ENCODE results near the gene PMF1.

PMF1 gene

DNA sequence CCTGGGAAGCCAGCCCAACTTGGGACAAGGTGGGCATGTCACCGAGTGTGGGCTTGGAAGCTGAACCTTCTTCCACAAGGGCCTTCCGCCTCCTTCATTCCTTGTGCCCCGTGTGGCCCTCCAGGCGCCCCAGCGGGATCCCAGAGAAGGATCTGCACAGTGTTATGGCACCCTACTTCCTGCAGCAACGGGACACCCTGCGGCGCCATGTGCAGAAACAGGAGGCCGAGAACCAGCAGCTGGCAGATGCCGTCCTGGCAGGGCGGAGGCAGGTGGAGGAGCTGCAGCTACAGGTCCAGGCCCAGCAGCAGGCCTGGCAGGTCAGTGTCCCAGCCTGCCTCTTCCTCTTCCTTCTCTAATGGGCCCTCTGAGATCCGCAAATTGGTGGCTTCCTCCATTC is 23.4 kb downstream of the PMF1 start:
- in situ Hi-C loops (cut with HindIII; ENCODE audit: low sequenced_read_pairs) = no loop called here
- TF ChIP-seq, protein P1, sequence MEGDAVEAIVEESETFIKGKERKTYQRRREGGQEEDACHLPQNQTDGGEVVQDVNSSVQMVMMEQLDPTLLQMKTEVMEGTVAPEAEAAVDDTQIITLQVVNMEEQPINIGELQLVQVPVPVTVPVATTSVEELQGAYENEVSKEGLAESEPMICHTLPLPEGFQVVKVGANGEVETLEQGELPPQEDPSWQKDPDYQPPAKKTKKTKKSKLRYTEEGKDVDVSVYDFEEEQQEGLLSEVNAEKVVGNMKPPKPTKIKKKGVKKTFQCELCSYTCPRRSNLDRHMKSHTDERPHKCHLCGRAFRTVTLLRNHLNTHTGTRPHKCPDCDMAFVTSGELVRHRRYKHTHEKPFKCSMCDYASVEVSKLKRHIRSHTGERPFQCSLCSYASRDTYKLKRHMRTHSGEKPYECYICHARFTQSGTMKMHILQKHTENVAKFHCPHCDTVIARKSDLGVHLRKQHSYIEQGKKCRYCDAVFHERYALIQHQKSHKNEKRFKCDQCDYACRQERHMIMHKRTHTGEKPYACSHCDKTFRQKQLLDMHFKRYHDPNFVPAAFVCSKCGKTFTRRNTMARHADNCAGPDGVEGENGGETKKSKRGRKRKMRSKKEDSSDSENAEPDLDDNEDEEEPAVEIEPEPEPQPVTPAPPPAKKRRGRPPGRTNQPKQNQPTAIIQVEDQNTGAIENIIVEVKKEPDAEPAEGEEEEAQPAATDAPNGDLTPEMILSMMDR (IDR thresholded peaks at IDR 0.05; ENCODE audit: low read depth, low read length) = no peak
- no peak for DNase-seq (ENCODE audit: low read depth, low spot score)
- H3K4me3 ChIP-seq (ENCODE audit: low read depth, low read length) = no peak overlapping the region

DNA sequence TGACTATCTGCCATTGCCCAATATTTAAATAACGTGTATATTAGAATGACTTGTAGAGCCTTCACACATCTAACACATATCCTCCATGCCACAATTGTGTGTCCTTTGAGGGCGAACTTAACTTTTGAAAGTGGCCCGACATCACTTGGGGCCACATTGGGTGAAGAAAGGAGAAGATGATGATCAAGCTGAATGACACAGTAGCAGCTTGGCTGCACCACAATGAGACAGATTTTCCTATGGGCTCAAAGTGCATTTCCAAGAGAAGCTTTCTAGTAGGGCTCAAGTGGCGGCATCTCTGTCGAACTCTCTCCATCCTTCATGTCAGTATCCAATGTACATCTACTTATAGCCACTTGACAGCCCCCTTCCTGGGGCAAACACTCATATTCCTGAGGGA is 25.4 kb downstream of the PMF1 start:
- in situ Hi-C loops (cut with HindIII; ENCODE audit: low sequenced_read_pairs) = no loop called here
- TF ChIP-seq, protein P1 (IDR thresholded peaks at IDR 0.05; ENCODE audit: low read depth, low read length) = no peak
- no peak overlapping the region for H3K4me3 ChIP-seq (ENCODE audit: low read depth, low read length)
- no peak for DNase-seq (ENCODE audit: low read depth, low spot score)

DNA sequence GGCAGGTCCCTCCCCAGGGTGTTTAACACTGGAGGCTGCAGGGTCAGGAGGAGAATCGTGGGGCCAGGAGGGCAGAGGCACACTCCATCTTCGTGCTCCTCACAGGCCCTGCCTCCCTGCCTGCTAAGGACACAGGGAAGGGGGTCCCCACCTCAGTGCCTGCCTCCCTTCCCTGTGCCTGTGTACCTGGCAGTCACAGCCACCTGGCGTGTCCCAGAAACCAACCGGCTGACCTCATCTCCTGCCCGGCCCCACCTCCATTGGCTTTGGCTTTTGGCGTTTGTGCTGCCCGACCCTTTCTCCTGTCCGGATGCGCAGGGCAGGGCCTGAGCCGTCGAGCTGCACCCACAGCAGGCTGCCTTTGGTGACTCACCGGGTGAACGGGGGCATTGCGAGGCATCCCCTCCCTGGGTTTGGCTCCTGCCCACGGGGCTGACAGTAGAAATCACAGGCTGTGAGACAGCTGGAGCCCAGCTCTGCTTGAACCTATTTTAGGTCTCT is 28.6 kb downstream of the PMF1 start:
- no peak overlapping the region for H3K4me3 ChIP-seq (ENCODE audit: low read depth, low read length)
- DNase-seq (ENCODE audit: low read depth, low spot score) = peak; percentile 62
- TF ChIP-seq, protein P1 (IDR thresholded peaks at IDR 0.05; ENCODE audit: low read depth, low read length) = no peak
- in situ Hi-C loops (cut with HindIII; ENCODE audit: low sequenced_read_pairs) = no loop called here

DNA sequence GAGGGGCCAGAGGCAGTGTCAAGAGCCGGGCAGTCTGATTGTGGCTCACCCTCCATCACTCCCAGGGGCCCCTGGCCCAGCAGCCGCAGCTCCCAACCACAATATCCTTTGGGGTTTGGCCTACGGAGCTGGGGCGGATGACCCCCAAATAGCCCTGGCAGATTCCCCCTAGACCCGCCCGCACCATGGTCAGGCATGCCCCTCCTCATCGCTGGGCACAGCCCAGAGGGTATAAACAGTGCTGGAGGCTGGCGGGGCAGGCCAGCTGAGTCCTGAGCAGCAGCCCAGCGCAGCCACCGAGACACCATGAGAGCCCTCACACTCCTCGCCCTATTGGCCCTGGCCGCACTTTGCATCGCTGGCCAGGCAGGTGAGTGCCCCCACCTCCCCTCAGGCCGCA is 29.1 kb downstream of the PMF1 start, which contains the start of gene BGLAP:
Gene BGLAP, plus strand, starts transcription at position 259 of the 400 bp plus-strand sequence. Its CDS starts 48 bp downstream, at position 307.
- in situ Hi-C loops (cut with HindIII; ENCODE audit: low sequenced_read_pairs) = no loop called here
- H3K4me3 ChIP-seq (ENCODE audit: low read depth, low read length) = no peak within 1 kb of the TSS
- no peak for DNase-seq (ENCODE audit: low read depth, low spot score)
- TF ChIP-seq, protein P1 (IDR thresholded peaks at IDR 0.05; ENCODE audit: low read depth, low read length) = no peak

DNA sequence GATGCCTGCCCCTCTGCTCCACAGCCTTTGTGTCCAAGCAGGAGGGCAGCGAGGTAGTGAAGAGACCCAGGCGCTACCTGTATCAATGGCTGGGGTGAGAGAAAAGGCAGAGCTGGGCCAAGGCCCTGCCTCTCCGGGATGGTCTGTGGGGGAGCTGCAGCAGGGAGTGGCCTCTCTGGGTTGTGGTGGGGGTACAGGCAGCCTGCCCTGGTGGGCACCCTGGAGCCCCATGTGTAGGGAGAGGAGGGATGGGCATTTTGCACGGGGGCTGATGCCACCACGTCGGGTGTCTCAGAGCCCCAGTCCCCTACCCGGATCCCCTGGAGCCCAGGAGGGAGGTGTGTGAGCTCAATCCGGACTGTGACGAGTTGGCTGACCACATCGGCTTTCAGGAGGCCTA is 29.9 kb downstream of the PMF1 start:
- DNase-seq (ENCODE audit: low read depth, low spot score) = no peak
- in situ Hi-C loops (cut with HindIII; ENCODE audit: low sequenced_read_pairs) = no loop called here
- H3K4me3 ChIP-seq (ENCODE audit: low read depth, low read length) = no peak overlapping the region
- TF ChIP-seq, protein P1 (IDR thresholded peaks at IDR 0.05; ENCODE audit: low read depth, low read length) = no peak

DNA sequence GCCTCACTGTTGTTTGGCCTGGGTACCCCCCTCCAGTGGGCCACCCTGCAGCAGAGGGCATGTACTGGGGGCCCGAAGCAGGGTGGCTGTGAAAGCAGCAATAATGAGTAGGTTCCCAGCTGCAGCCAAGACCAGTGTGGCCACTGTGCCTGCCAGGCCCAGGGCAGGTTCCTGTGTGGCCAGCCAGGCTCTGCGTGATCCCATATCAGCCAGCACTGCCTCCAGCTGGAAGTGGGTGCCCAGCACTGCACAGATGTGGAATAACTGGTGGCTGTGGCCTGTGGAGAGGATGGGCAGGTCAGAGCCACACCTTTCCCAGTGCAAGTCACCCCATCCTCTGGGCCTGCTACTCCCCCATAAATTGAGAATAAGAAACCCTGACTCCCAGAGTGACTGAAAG is 31.3 kb downstream of the PMF1 start:
- TF ChIP-seq, protein P1 (IDR thresholded peaks at IDR 0.05; ENCODE audit: low read depth, low read length) = no peak
- no peak overlapping the region for H3K4me3 ChIP-seq (ENCODE audit: low read depth, low read length)
- in situ Hi-C loops (cut with HindIII; ENCODE audit: low sequenced_read_pairs) = no loop called here
- DNase-seq (ENCODE audit: low read depth, low spot score) = no peak

DNA sequence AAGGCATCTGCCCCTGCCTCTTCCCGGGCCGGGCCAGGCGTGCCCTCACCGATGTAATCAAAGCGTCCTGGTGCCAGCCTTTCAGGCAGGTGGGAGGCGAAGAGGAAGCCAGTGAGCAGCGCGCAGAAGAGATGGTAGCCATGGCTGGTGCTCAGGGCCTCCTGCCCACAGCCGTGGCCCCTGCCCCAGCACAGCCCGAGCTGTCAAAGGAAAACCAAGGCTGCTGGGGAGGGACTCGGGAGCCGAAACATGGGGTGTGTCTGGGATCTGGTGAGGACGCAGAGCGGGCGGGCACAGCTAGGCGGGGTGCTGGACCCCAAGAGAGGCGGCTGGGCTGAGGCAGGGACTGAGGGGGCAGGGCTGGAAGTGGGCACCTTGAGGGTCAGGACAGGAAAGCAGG is 31.9 kb downstream of the PMF1 start:
- in situ Hi-C loops (cut with HindIII; ENCODE audit: low sequenced_read_pairs) = no loop called here
- H3K4me3 ChIP-seq (ENCODE audit: low read depth, low read length) = no peak overlapping the region
- DNase-seq (ENCODE audit: low read depth, low spot score) = no peak
- TF ChIP-seq, protein P1 (IDR thresholded peaks at IDR 0.05; ENCODE audit: low read depth, low read length) = no peak

Data from astrocyte of the spinal cord (primary cell).